ENCODE measurements around the gene EIF1AD. TPM values are rescaled to one million over a fixed set of nuclear protein-coding genes. Genes with fewer than 3 reads are reported as not detected.

The EIF1AD gene
- total RNA-seq, 2 donors from 2014 or later: 21.6 to 31.3 TPM

GRCh38 chr11:66008095-66008467, 6.1 kb upstream of the EIF1AD start:
- DNase-seq (no peak), ATAC-seq (no peak)
- intact Hi-C loops (cut with DNase I, micrococcal nuclease): no loop called here

DNA sequence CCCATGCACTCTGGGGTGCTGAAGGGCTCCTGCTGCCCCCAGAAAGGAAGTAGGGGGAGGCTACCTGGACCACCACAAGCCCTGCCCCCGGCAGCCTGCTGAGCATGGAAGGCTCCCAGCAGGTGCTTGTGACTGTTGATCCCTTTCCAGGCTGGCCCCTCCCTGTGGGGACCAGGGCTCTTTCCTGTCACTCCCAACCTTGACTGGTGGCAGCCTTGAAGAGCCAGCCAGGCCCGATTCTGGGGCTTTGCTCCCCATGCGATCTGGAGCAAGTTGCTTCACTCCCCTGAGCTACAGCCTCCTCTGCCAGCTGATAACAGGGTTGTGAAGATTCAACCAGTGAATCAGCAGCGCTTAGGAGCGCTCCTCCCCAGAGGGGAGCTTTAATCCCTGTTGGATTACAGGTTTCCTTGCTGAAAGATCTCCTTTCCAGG, 5.3 kb upstream of the EIF1AD start:
- no peak for ATAC-seq
- DNase-seq: no peak
- intact Hi-C loops (cut with DNase I, micrococcal nuclease): no loop called here

- ATAC-seq: no peak
- intact Hi-C loops (cut with DNase I, micrococcal nuclease): no loop called here
- DNase-seq: no peak
Measured at GRCh38 chr11:66006891-66007176, 4.9 kb upstream of the EIF1AD start.

DNA sequence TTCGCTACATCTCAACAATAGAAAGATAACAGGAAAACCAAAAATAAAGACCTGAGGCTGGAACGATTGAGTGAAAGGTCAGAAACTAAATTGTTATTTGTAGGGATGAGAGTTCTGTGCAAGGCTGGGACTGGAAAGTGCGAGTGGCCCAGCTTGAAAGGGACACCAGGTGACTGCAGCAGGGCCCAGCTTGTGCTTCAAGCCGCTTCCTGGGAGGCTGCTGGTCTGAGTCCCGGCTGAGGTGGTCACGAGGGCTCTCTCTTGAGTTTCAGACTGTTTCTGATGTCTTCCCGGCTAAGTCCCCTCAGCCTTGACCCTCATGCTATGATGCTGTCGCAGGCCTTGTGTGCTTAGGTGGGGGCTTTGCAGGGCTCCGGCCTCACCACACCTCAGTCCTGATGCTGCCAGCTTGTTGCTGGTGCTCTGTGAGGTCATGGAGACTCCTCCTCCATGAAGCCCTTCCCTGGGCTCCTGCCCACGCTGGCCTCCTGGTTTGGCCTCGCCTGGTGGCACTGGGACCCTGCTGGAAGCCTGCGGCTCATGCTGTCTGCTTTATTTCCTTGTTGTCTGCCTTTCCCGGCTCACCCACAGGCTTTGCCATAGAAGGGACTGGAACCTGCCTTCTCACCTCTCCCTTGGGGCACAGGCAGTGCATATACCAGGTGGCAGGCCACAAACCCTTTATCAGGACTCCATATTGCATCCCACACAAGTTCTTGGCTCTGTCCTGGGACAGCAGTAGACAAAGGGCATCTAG, 4.4 kb upstream of the EIF1AD start:
- intact Hi-C loops (cut with DNase I, micrococcal nuclease): no loop called here
- ATAC-seq (no peak), DNase-seq (no peak)

DNA sequence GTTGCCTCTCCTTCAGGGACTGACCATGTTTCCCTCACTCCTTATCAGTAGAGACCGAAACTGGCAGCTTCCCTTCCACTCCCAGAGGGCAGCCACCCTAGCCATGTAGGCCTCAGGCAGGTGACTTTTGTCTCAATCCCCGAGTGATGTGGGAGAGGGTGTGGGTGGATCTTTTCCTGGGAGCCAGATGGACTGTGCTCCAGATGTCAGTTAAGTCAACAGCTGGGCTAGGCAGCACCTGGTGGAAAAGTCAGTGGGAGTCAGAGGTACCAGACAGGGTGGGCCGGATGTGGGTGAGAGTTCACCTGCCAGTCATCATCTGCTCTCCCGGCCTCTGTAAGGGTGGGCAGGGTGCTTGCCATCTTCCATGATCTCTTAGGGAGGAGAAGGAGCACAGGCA, 2.2 kb upstream of the EIF1AD start:
- intact Hi-C loops (cut with DNase I, micrococcal nuclease): no loop called here
- no peak for DNase-seq
- ATAC-seq: no peak

GRCh38 chr11:66003291-66003690, 1.3 kb upstream of the EIF1AD start:
- intact Hi-C loops (cut with DNase I, micrococcal nuclease): no loop called here
- DNase-seq: no peak
- no peak for ATAC-seq

GRCh38 chr11:66002648-66003225, 780 bp upstream of the EIF1AD start:
- intact Hi-C loops (cut with DNase I, micrococcal nuclease): no loop called here
- ATAC-seq (peak; percentile 79), DNase-seq (peak; percentile 64 to 69)

GRCh38 chr11:65997286-65997685, 4.7 kb downstream of the EIF1AD start:
- ATAC-seq (no peak), DNase-seq (no peak)
- intact Hi-C loops (cut with DNase I, micrococcal nuclease): no loop called here

DNA sequence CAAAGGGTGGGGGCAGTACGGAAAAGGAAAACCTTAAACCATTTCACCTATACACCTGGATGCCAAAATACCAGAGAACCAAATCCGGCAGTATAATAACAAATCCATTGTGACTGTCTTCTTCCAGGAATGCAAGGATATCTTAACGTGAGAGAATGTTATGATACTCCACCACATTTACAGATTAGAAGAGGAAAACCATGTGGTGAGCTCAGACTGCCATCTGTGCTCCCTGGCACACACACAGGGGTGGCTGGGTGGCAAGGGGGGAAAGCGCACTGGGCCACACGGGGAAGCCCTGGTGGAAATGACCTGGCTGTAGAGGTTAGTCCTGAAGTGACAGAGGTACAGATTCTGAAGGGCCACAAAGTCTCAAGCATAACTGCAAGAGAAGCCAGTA, 9.9 kb downstream of the EIF1AD start:
- intact Hi-C loops (cut with DNase I, micrococcal nuclease): no loop called here
- ATAC-seq: no peak
- DNase-seq: no peak

GRCh38 chr11:65988791-65989592, 13.0 kb downstream of the EIF1AD start:
- ATAC-seq: peak; percentile 99
- intact Hi-C loops (cut with DNase I, micrococcal nuclease): loop anchor here (5.0 to 10.0 kb wide), 2 partner anchors 104 to 107 kb away; partner anchors contain the start of gene FIBP (in 1 of the 2)

GRCh38 chr11:65987336-65987735, 14.6 kb downstream of the EIF1AD start:
- intact Hi-C loops (cut with DNase I, micrococcal nuclease): loop anchor here (5.0 to 10.0 kb wide), 2 partner anchors 103 to 105 kb away; partner anchors contain the start of gene FIBP (in 1 of the 2)
- DNase-seq (no peak), ATAC-seq (no peak)

More at GRCh38 chr11:65988791-65989592, 13.0 kb downstream of the EIF1AD start:
- peak; percentile 85 to 94 for DNase-seq

GRCh38 chr11:65983589-65983987, 18.4 kb downstream of the EIF1AD start:
- intact Hi-C loops (cut with DNase I, micrococcal nuclease): loop anchor here in 1 of 2 donors (10.0 kb wide), 1 partner anchor 99 kb away; the partner anchor contains the start of gene FIBP
- DNase-seq: no peak
- no peak for ATAC-seq

DNA sequence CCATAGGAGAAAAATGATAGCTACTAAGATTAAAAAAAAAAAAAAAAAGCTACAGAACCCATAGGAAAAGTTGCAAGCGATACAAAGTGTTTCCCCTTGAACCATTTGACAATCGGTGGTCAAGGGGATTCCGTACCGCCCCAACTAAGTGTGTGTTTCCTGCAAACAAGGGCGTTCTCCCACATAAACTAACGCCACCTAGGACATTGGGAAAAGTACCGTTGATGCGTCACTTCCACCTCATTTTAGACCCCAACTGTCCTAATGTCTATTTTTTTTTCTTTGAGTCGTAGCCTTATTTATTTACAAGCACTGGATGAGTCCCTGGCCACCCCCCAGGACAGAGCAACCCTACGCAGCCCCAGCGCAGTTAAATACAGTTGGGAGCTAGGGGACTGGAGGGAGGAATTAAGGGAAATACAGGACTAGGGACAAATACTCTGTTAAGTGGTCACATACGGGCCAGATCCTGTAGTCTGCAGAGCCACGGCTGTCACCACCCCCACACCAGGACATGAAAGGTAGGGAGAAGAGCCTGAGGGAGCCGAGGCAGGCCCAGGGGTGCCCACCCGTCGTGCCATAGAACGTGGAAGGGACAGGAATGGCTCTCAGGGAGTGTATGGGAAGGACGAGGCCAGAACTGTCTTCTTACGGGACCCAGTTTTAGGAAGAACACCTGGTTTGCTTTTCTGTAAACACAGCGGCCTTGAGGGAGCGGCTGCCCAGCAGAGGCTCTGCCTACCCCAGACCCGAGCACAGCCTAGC, 19.0 kb downstream of the EIF1AD start:
- intact Hi-C loops (cut with DNase I, micrococcal nuclease): loop anchor here in 1 of 2 donors (10.0 kb wide), 1 partner anchor 98 kb away; the partner anchor contains the start of gene FIBP
- no peak for DNase-seq
- ATAC-seq: no peak

DNA sequence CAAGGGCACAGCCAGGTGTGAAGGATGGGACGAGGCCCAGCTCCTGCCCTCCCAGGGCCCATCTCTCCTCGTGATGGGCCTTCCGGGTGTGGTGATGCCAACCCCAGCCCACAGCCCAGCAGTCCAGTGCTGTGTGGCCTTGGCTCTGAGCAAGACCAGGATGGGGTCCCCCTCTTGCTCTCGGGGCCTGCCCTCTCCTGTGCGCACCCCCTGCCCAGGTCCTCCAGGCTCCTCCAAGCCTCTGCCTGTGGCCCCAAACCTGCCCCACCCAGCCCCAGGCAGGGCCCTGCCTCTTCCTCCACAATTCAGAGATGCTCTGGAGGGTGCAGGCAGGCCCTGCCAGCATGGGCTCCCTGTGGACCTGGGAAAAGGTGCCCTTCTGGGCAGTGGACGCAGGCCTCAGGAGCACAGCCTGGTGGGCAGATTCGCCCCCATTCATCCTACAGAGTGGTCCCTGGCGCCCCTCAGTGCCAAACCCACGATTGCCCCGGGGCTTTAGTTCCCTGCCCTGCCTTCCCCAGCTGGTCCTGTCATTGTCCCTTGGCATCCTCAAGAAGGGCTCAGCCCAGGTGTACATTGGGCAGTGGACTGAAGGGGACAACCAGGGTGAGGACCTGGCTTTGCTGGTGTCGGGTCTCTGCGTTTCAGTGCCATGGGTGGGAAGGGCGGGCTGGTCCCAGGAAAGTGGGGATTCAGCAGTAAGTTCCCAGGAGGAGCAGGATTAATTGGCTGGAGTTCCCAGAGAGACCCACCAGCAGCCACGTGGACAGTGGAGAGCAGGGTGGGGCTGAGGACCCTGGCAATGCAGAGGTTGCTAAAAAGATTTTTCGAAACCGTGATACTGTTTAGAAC, 19.8 kb downstream of the EIF1AD start:
- DNase-seq (no peak), ATAC-seq (peak; percentile 14)
- intact Hi-C loops (cut with DNase I, micrococcal nuclease): loop anchor here in 1 of 2 donors (10.0 kb wide), 1 partner anchor 97 kb away; the partner anchor contains the start of gene FIBP

DNA sequence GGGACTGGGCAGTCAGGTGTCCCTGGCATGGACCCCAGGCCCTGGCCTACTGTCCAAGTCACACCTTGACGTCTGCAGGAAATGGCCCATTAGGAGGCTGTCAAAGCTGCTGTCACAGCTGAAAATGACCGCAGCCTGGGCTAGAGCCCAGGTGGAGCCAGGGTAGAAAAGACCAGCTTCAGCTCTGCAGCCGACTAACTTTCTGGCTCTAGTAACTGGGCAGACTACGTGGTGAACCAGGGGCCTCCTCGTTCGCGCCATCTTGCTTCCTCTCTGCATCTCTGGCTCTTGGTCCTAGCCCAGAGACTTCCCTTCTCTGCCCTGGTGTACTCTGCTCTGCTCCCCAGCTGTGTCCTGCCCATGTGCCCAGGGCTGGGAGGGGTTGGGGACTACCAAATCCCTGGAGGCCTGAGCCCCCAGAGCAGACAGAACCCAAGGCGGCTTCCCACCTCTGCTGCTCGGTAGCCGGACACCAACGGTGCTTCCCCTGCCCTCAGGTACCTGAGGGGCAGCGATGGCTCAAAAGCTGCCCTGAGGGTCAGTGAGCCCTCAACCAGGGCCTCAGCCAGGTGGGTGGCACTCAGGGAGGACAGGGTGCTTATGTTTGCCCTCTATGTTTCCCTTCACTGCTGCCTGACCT, 20.7 kb downstream of the EIF1AD start:
- DNase-seq: no peak
- intact Hi-C loops (cut with DNase I, micrococcal nuclease): loop anchor here in 1 of 2 donors (10.0 kb wide), 1 partner anchor 96 kb away; the partner anchor contains the start of gene FIBP
- peak; percentile 20 for ATAC-seq

- ATAC-seq (peak; percentile 13), DNase-seq (no peak)
- intact Hi-C loops (cut with DNase I, micrococcal nuclease): no loop called here
Measured at GRCh38 chr11:65979261-65979759, 22.6 kb downstream of the EIF1AD start.
